Measurements from ENCODE around the gene DENR.

- TF ChIP-seq CTCF (optimal IDR thresholded peaks at IDR 0.05 in 1 of 3, IDR thresholded peaks at IDR 0.05 in 1 of 3, conservative IDR thresholded peaks at IDR 0.05 in 1 of 3; ENCODE audit: extremely low read depth in 1 of 3, insufficient read depth in 2 of 3, low read length in 3 of 3) (no peak), EZH2 (IDR thresholded peaks at IDR 0.05; ENCODE audit: low read length) (no peak)
These were observed 30.2 kb upstream of the DENR start for GRCh38 chr12:122722387-122722786.
